Gastroesophageal sphincter (tissue), 4 donors: ENCODE results near the gene ZMIZ1. TPM values are rescaled to one million over a fixed set of nuclear protein-coding genes. Genes with fewer than 3 reads are reported as not detected.

ENCODE experiments used
- ATAC-seq: fragments of 150-250 bp; one replicate; pipeline ENCODE4 v1.9.1; 2016; ENCODE audit warnings: mild to moderate bottlenecking, moderate library complexity
- H3K27ac ChIP-seq, 4 donors: fragments of 200-600 bp; sonication (generic) in 3 of 4; 1 replicate in 3 of 4; 2 replicates in 1 of 4; pipeline ENCODE4 v1.5.1; 2016 to 2019
- H3K27me3 ChIP-seq: fragments of 200-600 bp; sonication (generic); one replicate; pipeline ENCODE4 v1.5.1; 2019
- H3K36me3 ChIP-seq, 2 donors: fragments of 200-600 bp; sonication (generic); one replicate each; pipeline ENCODE4 v1.5.1; 2019; ENCODE audit warnings: control low read depth in 1 of 2
- H3K4me1 ChIP-seq, 3 donors: fragments of 200-600 bp; sonication (generic); 1 replicate in 2 of 3; 2 replicates in 1 of 3; pipeline ENCODE4 v1.5.1; 2016 to 2019; ENCODE audit warnings: control low read depth in 2 of 3
- H3K4me3 ChIP-seq, 2 donors: fragments of 200-600 bp; sonication (generic); one replicate each; pipeline ENCODE4 v1.5.1; 2019; ENCODE audit warnings: mild to moderate bottlenecking in 1 of 2, moderate library complexity in 1 of 2
- H3K9me3 ChIP-seq, 3 donors: fragments of 200-600 bp; sonication (generic); one replicate each; pipeline ENCODE4 v1.5.1; 2017 to 2019; ENCODE audit warnings: control low read depth in 2 of 3
- CTCF ChIP-seq, 4 experiments: fragments of 200-600 bp in 2 of 4; fragments of 450-650 bp in 2 of 4; sonication (generic) in 1 of 4; IDR thresholded peaks; one replicate each; pipeline ENCODE4 v1.5.1; 2017 to 2019; ENCODE audit warnings: antibody characterized with exemption in 4 of 4, mild to moderate bottlenecking in 2 of 4, moderate library complexity in 2 of 4
- EP300 ChIP-seq: sonication (generic); formaldehyde crosslinking; IDR thresholded peaks from one replicate; pipeline ENCODE4 v1.6.1; 2017; ENCODE audit warnings: antibody characterized with exemption, mild to moderate bottlenecking
- POLR2A ChIP-seq, 2 donors: fragments of 450-650 bp; IDR thresholded peaks; one replicate each; pipeline ENCODE4 v1.6.1; 2017; ENCODE audit warnings: antibody characterized with exemption in 2 of 2, mild to moderate bottlenecking in 2 of 2, moderate library complexity in 1 of 2
- POLR2AphosphoS5 ChIP-seq: sonication (generic); formaldehyde crosslinking; IDR thresholded peaks from one replicate; pipeline ENCODE4 v1.6.1; 2017; ENCODE audit warnings: antibody characterized with exemption
- WGBS, 2 donors: methylation state at CpG; one replicate each; pipeline ENCODE4 v1.1.5; 2018; ENCODE audit warnings: low coverage in 1 of 2; 5-methylcytosine and 5-hydroxymethylcytosine counted together
- total RNA-seq, 4 donors: library from RNA; depleted of rRNA; stranded (reverse); fragments of >200 nt; gene quantifications; one replicate each; pipeline ENCODE4 v1.1.0, GENCODE V29; 2016

ZMIZ1 gene
- total RNA-seq, 4 donors from 2014 or later: 36.3 to 79.2 (median 67.1) TPM

- Histone ChIP-seq H3K4me3 (no peak overlapping the region), H3K9me3 (no peaks in the 10 kb centered on the region), H3K27ac (no peak overlapping the region), H3K36me3 (no peaks in the 10 kb centered on the region), H3K27me3 (no peaks in the 10 kb centered on the region), H3K4me1 (peaks cover 0 to 18% (median 10%) of the 10 kb centered on the region in 3 donors)
- 60 to 87% methylated on average over 1 to 2 of the region's 2 CpGs for WGBS, 2 donors
- no peak for TF ChIP-seq CTCF (IDR thresholded peaks at IDR 0.05)
- no peak for TF ChIP-seq EP300
- TF ChIP-seq POLR2AphosphoS5: no peak
- no peak for TF ChIP-seq POLR2A (IDR thresholded peaks at IDR 0.05)
- ATAC-seq: no peak
Measured at GRCh38 chr10:79321494-79321882, 252.7 kb downstream of the ZMIZ1 start.

GRCh38 chr10:79321951-79322350 is 253.2 kb downstream of the ZMIZ1 start:
- Histone ChIP-seq H3K4me1 (peaks cover 0 to 13% (median 10%) of the 10 kb centered on the region in 3 donors), H3K4me3 (no peak overlapping the region), H3K9me3 (no peaks in the 10 kb centered on the region), H3K27me3 (no peaks in the 10 kb centered on the region), H3K36me3 (no peaks in the 10 kb centered on the region), H3K27ac (no peak overlapping the region)
- TF ChIP-seq EP300 (no peak), CTCF (IDR thresholded peaks at IDR 0.05) (no peak), POLR2AphosphoS5 (no peak), POLR2A (IDR thresholded peaks at IDR 0.05) (no peak)
- no peak for ATAC-seq

- Histone ChIP-seq H3K4me3 (no peak overlapping the region), H3K27ac (no peak overlapping the region), H3K4me1 (peaks cover 0 to 4% (median under 1%) of the 10 kb centered on the region in 3 donors), H3K36me3 (no peaks in the 10 kb centered on the region), H3K27me3 (no peaks in the 10 kb centered on the region), H3K9me3 (no peaks in the 10 kb centered on the region)
- peak; percentile 37 for ATAC-seq
- TF ChIP-seq POLR2A (IDR thresholded peaks at IDR 0.05) (no peak), CTCF (IDR thresholded peaks at IDR 0.05) (no peak), EP300 (no peak), POLR2AphosphoS5 (no peak)
- WGBS, 2 donors: 75 to 80% methylated on average over 6 to 10 of the region's 15 CpGs
Measured at GRCh38 chr10:79322616-79323543, 254.1 kb downstream of the ZMIZ1 start.

- Histone ChIP-seq H3K27me3 (no peaks in the 10 kb centered on the region), H3K4me1 (no peaks in the 10 kb centered on the region), H3K4me3 (no peak overlapping the region), H3K36me3 (no peaks in the 10 kb centered on the region), H3K27ac (no peak overlapping the region), H3K9me3 (no peaks in the 10 kb centered on the region)
- no peak for TF ChIP-seq CTCF (IDR thresholded peaks at IDR 0.05)
- TF ChIP-seq EP300: no peak
- TF ChIP-seq POLR2AphosphoS5: no peak
- TF ChIP-seq POLR2A (IDR thresholded peaks at IDR 0.05): no peak
- no peak for ATAC-seq
- WGBS, 2 donors: 100% methylated on average over 1 of the region's 1 CpG; no CpG with 5 or more reads in 1 of the 2 donors
Measured at GRCh38 chr10:79323602-79324001, 254.8 kb downstream of the ZMIZ1 start.
